H7 (cell line): ENCODE measurements around the gene COG4. TPM values are rescaled to one million over a fixed set of nuclear protein-coding genes. Genes with fewer than 3 reads are reported as not detected.
A peak's percentile ranks its signal among the peaks of the same experiment; 100 is the strongest.
"Not testable (repeated sequence)": the region's sequence is repeated elsewhere in the genome, so short reads cannot be mapped to it uniquely, and the experiment has no call there.

Source experiments
- DNase-seq: peaks from one replicate; pipeline ENCODE4 v3.0.0; 2012
- H3K27me3 ChIP-seq: 2 replicates; pipeline ENCODE4 v1.6.0; 2011; ENCODE audit warnings: mild to moderate bottlenecking, low read length; ENCODE audit not compliant: control insufficient read depth, insufficient read depth
- H3K36me3 ChIP-seq: replicated peaks from 2 replicates; pipeline ENCODE4 v1.5.1; 2011; ENCODE audit warnings: low read length; ENCODE audit not compliant: control insufficient read depth, insufficient read depth
- H3K4me3 ChIP-seq: 2 replicates; pipeline ENCODE4 v1.5.1; 2011; ENCODE audit warnings: low read depth, mild to moderate bottlenecking, control low read depth, low read length, moderate library complexity; ENCODE audit not compliant: insufficient read depth
- total RNA-seq: library from RNA; depleted of rRNA; stranded (reverse); fragments of >200 nt; shearing (Covaris generic); gene quantifications from 2 replicates; pipeline ENCODE4 v1.2.3, GENCODE V29; 2014

COG4 gene
- total RNA-seq, 1 experiment from 2014 or later: 78.7 TPM

DNA sequence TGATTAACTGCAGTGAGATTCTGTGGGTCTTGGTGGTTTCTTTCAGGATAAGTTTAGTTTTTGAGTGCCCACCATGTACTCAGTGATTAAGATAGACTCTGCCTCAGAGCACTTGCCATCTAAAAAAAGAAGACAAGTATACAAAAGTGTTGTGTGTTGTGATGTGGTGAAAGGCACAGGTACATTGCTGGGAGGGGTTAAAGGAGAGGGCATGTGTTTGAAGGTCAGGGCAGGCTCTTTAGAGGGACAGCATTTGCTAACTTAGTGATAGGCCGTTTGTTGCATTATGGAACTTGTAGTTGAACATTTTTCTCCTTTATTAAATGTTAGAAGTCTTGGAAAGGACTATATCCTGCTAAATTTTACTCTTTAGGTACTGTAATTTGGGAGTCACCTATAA, 26.7 kb upstream of the COG4 start:
- DNase-seq: no peak
- Histone ChIP-seq H3K4me3 (no peak overlapping the region), H3K27me3 (no peaks in the 10 kb centered on the region), H3K36me3 (peaks cover 56% of the 10 kb centered on the region)

DNA sequence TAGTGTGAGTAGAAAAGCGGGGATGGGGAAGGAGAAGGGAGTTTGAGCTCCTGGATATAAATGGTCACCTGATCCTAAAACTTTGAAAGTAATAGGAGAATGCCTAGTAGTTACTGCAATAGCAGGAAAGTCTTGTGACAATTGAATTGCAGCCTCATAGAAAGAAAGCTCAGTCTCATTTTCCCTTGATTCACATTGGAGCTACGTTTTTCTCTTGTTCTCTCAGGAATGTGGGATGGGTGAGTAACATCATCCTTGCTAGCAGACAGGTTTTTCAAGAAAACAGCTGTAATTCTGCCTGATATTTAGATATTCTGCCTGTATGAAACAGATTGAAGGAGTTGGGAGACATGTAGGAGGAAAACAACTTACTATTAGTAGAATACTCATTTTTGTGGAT, 25.6 kb upstream of the COG4 start:
- Histone ChIP-seq H3K4me3 (no peak overlapping the region), H3K27me3 (no peaks in the 10 kb centered on the region), H3K36me3 (peaks cover 57% of the 10 kb centered on the region)
- DNase-seq: no peak

DNA sequence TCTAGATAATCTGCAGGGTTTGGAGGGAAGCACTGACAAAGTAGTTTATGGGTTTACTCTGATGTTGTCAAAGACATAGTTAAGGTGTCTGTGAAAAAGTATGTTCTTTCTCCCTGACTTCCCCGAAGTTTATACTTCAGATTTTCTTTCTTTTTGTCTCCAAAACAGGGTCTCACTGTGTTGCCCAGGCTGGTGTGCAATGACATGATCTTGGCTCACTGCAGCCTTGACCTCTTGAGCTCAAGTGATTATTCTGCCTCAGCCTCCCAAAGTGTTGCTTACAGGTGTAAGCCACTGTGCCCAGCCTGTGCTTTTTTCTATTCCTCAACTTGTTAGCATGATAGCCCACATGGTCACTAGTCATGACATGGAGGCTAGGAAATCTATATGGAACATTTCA, 21.2 kb upstream of the COG4 start:
- peaks cover 59% of the 10 kb centered on the region for H3K36me3 ChIP-seq

DNA sequence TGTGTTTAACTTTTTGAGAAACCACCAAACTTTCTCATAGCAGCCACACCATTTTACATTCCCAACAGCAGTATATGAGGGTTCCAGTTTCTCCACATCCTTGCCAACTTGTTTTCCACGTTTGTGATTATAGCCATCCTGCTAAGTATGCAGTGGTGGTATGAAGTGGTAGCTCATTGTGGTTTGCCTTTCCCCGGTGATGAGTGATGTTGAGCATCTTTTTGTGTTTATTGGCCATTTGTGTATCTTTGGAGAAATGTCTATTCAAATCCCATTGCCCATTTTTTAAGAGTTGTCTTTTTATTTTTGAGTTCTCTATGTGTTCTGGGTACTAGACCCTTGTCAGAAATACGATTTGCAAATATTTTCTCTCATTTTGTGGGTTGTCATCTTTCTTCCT, 17.6 kb upstream of the COG4 start:
- DNase-seq: no peak
- no peaks in the 10 kb centered on the region for H3K27me3 ChIP-seq
- H3K36me3 ChIP-seq: peaks cover 57% of the 10 kb centered on the region
- H3K4me3 ChIP-seq: no peak overlapping the region

More for the DNA sequence above, 21.2 kb upstream of the COG4 start:
- no peaks in the 10 kb centered on the region for H3K27me3 ChIP-seq
- DNase-seq: no peak
- H3K4me3 ChIP-seq: no peak overlapping the region

DNA sequence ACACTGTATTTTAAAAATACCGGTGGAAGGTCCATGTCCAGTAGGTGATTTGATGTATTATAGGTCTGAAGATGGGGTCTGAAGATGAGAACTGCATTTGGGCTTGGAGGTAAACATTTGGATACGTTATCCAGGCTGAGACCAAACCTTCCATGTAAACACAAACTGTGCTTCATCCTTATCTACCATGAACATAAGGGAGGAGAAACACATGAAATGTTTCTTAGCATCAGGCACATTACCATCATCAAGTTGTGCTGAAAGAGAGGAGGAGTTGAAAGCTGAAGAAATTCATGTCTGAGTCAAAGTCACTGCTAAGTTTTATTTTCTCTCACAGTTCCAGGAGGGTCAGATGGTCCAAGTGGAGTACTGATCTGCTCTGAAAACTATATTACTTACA, 11.6 kb upstream of the COG4 start:
- Histone ChIP-seq H3K36me3 (peaks cover 63% of the 10 kb centered on the region), H3K27me3 (no peaks in the 10 kb centered on the region), H3K4me3 (no peak overlapping the region)
- no peak for DNase-seq

DNA sequence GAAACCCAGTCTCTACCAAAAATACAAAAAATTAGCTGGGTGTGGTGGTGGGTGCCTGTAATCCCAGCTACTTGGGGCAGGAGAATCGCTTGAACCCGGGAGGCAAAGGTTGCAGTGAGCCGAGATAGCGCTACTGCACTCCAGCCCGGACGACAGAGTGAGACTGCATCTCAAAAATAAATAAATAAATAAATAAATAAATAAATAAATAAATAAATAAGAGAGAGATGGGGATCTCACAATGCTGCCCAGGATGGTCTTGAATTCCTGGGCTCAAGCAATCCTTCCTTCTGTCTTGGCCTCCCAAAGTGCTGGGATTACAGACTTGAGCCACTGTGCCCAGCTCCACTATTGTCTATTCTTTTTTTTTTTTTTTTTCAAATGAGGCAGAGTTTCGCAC, 6.6 kb upstream of the COG4 start:
- not testable (repeated sequence) for H3K27me3 ChIP-seq, H3K4me3 ChIP-seq, DNase-seq
- peaks cover 59% of the 10 kb centered on the region for H3K36me3 ChIP-seq

DNA sequence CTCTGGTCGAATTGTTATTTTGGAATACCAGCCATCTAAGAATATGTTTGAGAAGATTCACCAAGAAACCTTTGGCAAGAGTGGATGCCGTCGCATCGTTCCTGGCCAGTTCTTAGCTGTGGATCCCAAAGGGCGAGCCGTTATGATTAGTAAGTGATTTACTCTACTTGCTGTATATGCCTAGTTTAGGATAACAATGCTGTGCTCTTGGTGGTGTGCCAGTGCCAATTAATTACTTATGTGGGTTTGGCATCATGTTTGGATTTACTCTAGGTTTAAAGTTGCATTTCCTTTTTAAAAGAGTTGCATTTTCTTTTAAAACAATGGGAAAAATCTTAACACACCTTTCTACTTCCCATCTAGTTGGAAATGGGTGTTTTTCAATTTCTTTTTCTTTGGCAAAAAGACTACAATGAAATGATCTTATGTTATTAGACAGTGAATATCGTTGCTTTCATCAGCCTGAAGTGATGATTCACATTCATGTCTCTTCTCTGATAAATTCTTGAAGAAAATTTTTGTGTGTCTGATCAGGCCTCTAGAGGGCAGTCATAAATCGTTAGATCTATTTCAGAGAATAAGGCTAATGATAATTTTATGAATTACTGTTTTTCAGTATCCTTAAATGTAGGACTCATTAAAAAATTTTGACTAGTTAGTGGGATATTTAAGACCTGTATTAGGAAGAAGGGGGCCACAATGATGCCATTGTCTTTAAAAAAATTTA, 5.9 kb upstream of the COG4 start:
- Histone ChIP-seq H3K4me3 (no peak overlapping the region), H3K27me3 (no peaks in the 10 kb centered on the region), H3K36me3 (peaks cover 55% of the 10 kb centered on the region)
- DNase-seq: peak; percentile 43

DNA sequence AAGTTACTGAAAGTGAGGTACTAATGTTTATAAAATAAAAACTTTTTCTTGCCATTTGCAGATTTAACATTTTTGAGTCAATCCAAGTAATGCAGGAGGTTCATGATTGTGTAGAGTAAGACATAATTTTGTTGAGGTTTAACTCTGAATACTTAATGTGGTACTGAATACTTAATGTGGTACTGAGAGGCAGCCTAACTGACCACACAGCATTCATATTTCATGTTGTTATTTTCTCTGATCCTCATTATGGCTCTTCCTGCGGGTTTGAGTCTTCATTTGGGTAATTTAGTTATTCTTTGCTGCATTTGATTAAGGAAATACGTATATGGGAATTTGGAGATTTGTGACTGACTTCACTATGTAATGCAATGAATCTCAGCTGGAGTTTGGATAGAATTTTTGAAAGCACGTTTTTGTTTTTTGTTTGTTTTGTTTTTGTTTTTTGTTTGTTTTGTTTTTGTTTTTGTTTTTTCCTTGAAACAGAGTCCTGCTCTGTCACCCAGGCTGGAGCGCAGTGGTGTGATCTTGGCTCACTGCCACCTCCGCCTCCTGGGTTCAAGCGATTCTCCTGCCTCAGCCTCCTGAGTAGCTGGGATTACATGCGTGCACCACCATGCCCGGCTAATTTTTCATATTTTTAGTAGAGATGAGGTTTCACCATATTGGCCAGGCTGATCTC, 4.1 kb upstream of the COG4 start:
- Histone ChIP-seq H3K4me3 (no peak overlapping the region), H3K36me3 (peaks cover 41% of the 10 kb centered on the region), H3K27me3 (no peaks in the 10 kb centered on the region)
- no peak for DNase-seq

DNA sequence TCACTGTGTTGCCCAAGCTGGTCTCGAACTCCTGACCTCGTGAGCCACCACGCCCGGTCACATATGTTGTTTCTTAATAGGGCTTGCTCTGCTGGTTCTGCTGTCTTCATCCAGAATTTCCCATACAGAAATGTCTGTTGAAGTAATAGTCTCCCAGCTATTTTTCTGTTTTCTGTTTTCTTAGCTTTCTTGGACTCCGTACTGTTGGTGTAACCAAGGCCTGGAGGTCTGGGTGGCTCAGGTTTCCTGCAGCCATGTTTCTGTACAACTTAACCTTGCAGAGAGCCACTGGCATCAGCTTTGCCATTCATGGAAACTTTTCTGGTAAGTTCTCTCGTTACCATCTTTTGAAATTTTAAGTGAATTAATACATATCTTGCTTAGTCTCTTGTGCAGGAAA, 3.0 kb upstream of the COG4 start:
- Histone ChIP-seq H3K4me3 (no peak overlapping the region), H3K36me3 (peaks cover 33% of the 10 kb centered on the region), H3K27me3 (no peaks in the 10 kb centered on the region)
- no peak for DNase-seq

DNA sequence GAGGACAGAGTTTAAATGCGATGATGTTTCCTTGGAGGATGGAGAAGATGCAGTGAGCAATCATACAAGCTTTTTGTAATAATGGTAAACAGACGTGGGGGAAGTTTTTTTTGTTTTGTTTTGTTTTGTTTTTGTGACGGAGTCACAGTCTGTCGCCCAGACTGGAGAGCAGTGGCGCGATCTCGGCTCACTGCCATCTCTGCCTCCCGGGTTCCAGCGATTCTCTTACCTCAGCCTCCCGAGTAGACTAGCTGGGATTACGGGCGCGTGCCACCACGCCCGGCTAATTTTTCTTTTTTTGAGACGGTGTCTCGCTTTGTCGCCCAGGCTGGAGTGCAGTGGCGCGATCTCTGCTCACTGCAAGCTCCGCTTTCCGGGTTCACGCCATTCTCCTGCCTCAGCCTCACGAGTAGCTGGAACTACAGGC, 1.1 kb upstream of the COG4 start:
- DNase-seq, H3K27me3 ChIP-seq: not testable (repeated sequence)
- H3K4me3 ChIP-seq: peak overlapping the region; percentile 75
- peaks cover 20% of the 10 kb centered on the region for H3K36me3 ChIP-seq

DNA sequence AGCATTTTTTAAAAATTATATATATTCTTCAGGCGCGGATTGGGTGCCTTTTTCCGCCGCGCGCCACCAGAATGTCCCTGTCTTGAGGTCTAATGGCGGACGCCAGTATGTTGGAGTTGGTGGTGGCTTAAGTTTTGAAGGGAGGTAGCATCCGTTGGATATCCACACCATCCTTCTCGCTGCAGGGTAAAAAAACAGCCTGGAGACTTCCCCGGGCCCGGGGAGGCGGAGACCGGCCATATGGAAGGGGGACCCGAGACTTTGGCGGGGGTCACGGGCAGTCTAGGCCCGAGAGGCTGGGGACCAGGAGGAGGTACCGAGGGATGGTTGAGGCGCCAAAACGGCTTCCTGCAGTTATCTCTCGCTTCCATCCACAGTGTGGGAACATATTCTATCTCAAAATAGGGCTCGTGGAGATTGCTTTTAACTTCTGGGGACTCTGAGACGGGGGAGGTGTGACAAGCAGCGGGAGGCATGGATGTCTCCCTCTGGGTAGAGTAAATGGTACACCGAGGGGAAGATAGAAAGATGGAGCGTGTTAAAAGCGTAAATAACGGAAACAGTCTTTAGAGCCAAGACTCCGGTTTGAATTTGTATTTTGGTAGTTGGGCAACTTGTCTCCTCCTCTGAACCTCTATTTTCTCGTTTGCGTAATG, 517 bp upstream of the COG4 start, which contains the start of gene SF3B3:
Gene SF3B3 (plus strand): TSS at position 74 of the 656 bp plus-strand sequence. CDS start 2,841 bp downstream, outside the sequence.
- Histone ChIP-seq H3K36me3 (peaks cover 14% of the 10 kb centered on the region), H3K4me3 (peak within 1 kb of the TSS; percentile 75), H3K27me3 (no peaks in the 10 kb centered on the region)
- peak; percentile 85 for DNase-seq

DNA sequence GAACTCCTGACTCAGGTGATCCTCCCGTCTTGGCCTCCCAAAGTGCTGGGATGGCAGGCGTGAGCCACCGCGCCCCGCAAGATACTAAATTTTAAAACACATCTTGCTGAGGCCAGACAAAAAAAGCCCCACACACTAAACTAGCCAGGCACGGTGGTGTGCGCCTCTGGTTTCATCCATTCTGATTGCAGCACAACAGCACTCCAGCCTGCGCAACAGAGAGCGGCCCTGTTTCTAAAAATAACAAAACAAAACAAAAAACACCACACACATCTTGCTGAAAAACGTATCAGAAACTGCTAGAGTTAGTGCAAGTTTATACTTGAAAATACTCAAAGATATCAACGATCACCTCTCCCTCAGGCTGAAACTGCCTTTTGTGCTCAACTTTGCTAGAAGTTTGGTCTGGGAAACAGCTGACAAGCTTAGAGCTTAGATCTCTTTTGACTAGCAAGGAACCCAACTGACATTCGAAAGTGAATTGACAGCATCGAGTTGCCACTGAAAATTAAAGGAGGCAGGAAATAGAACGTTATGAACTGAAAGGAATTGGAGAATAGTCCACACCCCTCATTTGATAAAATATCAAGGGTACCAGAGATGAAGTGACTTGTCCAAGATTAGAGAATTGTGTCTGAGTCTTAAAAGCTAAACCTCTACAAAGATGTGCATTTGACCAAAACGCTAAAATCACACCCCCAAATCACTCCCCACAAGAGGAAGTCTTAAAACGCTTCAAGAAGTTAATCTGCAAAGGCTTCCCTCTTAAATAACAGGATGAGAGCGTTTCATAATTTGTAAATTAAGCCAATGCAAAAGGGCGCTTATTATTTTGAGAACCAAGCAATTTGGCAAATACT, 908 bp downstream of the COG4 start:
- Histone ChIP-seq H3K27me3 (no peaks in the 10 kb centered on the region), H3K36me3 (peaks cover 14% of the 10 kb centered on the region), H3K4me3 (peak overlapping the region; percentile 75)
- no peak for DNase-seq

DNA sequence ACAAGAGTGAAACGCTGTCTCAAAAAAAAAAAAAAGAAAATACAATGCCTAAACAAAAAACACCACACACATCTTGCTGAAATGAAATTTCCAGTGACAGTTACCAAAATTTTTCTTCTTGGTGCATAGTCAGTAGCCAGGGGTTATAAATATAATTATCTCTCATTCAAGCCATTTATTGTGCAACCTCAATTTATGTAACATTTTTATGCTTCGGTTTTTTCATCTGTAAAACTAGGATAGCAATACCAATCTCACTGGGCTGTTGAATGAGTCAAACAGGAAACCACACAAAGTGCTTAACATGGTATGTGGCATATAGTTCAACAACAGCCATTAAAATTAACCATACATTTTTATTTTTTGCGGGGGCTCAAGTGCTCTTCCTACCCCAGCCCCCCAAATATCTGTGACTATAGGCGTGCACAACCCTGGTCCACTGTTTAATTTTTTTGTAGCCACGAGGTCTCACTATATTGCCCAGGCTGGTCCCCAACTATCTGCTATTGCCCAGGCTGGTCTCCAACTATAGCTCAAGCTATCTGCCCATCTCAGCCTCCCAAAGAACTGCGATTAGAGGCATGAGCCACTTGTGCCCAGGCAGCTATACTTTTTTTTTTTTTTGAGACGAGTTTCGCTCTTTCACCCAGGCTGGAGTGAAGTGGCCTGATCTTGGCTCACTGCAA, 2.6 kb downstream of the COG4 start:
- Histone ChIP-seq H3K4me3 (no peak overlapping the region), H3K27me3 (no peaks in the 10 kb centered on the region), H3K36me3 (peaks cover 5% of the 10 kb centered on the region)
- no peak for DNase-seq

DNA sequence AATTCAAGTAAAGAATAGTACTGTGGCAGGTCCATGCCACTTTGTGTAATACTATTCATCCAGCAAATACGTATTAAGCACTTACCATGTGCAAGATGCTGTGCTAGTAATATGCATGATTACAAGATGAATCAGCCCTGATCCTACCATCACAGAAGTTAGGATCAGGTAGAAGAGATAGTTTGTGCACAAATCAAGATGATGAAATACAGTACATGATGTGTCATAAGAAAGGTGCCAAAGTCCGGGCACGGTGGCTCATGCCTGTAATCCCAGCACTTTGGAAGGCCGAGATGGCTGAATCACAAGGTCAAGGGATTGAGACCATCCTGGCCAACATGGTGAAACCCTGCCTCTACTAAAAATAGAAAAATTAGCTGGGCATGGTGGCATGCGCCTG, 10.9 kb downstream of the COG4 start:
- peaks cover 23% of the 10 kb centered on the region for H3K36me3 ChIP-seq
- H3K4me3 ChIP-seq: no peak overlapping the region
- H3K27me3 ChIP-seq: no peaks in the 10 kb centered on the region
- no peak for DNase-seq
